ENCODE results near the gene TMED7.

Gene TMED7

DNA sequence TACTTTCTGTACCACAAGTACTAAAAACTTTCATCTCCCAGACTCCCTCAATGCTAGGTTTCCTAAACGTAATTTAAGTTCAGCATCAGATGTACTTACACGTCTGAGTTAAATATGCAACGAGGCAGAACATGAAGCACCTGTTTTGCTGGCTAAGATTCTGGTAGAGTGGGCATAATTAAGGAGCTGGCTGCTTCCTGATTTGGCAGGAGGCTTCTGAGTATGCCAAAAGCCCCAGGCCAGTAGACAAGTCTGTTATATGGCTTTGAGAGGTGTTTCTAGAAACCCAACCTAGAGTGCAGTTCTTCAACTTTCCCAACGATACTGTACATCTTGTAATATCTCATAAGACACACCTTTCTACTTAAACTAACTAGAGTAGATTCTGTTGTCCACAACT, 37.2 kb downstream of the TMED7 start:
- H3K9ac ChIP-seq (ENCODE audit: low read depth in 1 of 2, low read length in 2 of 2) = no peak overlapping the region
- no peaks in the 10 kb centered on the region for H3K36me3 ChIP-seq (ENCODE audit: control insufficient read depth in 2 of 2, insufficient read depth in 2 of 2, low read length in 2 of 2)
- H3K4me3 ChIP-seq (ENCODE audit: low read length in 2 of 2) = no peak overlapping the region
- H3K27me3 ChIP-seq (ENCODE audit: control insufficient read depth in 2 of 2, insufficient read depth in 2 of 2, low read length in 2 of 2) = no peaks in the 10 kb centered on the region
- H3K27ac ChIP-seq (ENCODE audit: low read depth in 2 of 2, low read length in 2 of 2) = no peak overlapping the region
- H3K4me1 ChIP-seq (ENCODE audit: control insufficient read depth in 2 of 2, insufficient read depth in 2 of 2, low read length in 2 of 2) = no peaks in the 10 kb centered on the region
- H3K9me3 ChIP-seq (ENCODE audit: control insufficient read depth in 2 of 2, low read length in 2 of 2) = no peaks in the 10 kb centered on the region

DNA sequence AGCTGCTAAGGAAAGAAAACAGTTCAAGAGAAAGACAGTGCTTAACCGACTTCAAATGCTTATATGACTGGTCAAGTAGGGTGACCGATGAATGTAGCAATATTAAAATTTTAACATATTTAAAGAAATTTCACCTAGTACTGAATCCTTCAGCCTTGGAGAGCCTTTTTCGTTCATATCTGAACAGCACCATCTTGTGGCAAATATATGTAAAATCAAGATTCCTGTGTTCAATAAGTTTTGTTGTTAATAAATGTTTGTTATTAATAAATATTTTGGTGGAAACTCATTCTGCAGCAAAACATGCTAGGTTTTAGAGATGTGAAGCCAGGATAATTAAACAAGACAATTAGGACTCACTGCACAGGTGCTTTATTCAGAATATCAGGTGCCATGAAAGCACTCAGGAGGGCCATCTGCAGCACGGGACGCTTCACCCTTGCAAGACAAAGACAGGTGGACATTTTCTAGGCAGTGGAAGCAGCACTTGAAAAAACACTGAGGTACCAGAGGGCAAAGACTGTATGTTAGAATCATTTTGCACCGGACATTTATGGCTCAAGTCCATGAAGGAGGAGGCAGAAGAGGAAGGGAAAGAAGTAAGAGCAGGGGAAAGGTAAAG, 39.2 kb downstream of the TMED7 start:
- Histone ChIP-seq H3K36me3 (ENCODE audit: control insufficient read depth in 2 of 2, insufficient read depth in 2 of 2, low read length in 2 of 2) (no peaks in the 10 kb centered on the region), H3K9me3 (ENCODE audit: control insufficient read depth in 2 of 2, low read length in 2 of 2) (no peaks in the 10 kb centered on the region), H3K9ac (ENCODE audit: low read depth in 1 of 2, low read length in 2 of 2) (no peak overlapping the region), H3K27me3 (ENCODE audit: control insufficient read depth in 2 of 2, insufficient read depth in 2 of 2, low read length in 2 of 2) (no peaks in the 10 kb centered on the region), H3K4me1 (ENCODE audit: control insufficient read depth in 2 of 2, insufficient read depth in 2 of 2, low read length in 2 of 2) (no peaks in the 10 kb centered on the region), H3K4me3 (ENCODE audit: low read length in 2 of 2) (no peak overlapping the region), H3K27ac (ENCODE audit: low read depth in 2 of 2, low read length in 2 of 2) (no peak overlapping the region)

DNA sequence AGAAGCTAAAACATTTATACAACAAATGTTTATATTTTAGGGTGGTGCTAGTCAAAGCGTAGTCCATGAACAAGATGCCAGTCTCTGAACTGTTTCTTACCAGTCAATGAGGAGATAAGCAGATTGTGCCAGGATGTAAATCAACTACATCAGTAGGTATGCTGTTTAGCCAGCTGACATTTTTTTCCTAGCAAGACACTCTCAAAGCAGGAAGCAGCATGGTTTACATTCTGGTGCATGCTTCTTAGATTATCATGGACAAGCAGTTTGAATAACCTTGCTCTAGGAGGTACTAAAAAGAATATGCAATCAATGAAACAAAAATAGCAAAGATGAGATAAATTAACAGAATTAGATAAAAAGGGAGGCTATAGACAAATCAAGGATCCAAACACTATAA, 40.6 kb downstream of the TMED7 start:
- Histone ChIP-seq H3K27me3 (ENCODE audit: control insufficient read depth in 2 of 2, insufficient read depth in 2 of 2, low read length in 2 of 2) (no peaks in the 10 kb centered on the region), H3K36me3 (ENCODE audit: control insufficient read depth in 2 of 2, insufficient read depth in 2 of 2, low read length in 2 of 2) (no peaks in the 10 kb centered on the region), H3K9ac (ENCODE audit: low read depth in 1 of 2, low read length in 2 of 2) (no peak overlapping the region)

DNA sequence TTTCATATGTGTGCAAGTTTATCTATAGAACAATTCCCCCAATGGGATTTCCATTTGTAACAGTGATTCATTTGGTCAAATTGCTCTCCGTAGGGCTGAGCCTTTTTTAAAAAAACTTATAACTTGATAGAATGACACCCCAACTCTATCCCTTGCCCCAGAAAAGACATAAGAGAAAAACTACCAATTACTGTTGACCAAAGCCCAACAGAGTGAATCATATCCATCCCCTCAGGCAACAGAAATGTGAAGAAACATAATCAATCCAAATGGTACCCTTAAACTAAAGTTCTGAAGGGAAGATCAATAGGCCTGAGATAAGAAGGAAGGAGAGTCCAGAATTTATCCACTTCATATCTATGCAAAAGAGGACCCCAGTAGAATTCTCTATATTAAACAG, 41.3 kb downstream of the TMED7 start:
- Histone ChIP-seq H3K27ac (ENCODE audit: low read depth in 2 of 2, low read length in 2 of 2) (no peak overlapping the region), H3K9ac (ENCODE audit: low read depth in 1 of 2, low read length in 2 of 2) (no peak overlapping the region), H3K4me3 (ENCODE audit: low read length in 2 of 2) (no peak overlapping the region), H3K36me3 (ENCODE audit: control insufficient read depth in 2 of 2, insufficient read depth in 2 of 2, low read length in 2 of 2) (no peaks in the 10 kb centered on the region), H3K4me1 (ENCODE audit: control insufficient read depth in 2 of 2, insufficient read depth in 2 of 2, low read length in 2 of 2) (no peaks in the 10 kb centered on the region), H3K9me3 (ENCODE audit: control insufficient read depth in 2 of 2, low read length in 2 of 2) (no peaks in the 10 kb centered on the region), H3K27me3 (ENCODE audit: control insufficient read depth in 2 of 2, insufficient read depth in 2 of 2, low read length in 2 of 2) (no peaks in the 10 kb centered on the region)

More for the DNA sequence above, 40.6 kb downstream of the TMED7 start:
- Histone ChIP-seq H3K27ac (ENCODE audit: low read depth in 2 of 2, low read length in 2 of 2) (no peak overlapping the region), H3K9me3 (ENCODE audit: control insufficient read depth in 2 of 2, low read length in 2 of 2) (no peaks in the 10 kb centered on the region), H3K4me1 (ENCODE audit: control insufficient read depth in 2 of 2, insufficient read depth in 2 of 2, low read length in 2 of 2) (no peaks in the 10 kb centered on the region), H3K4me3 (ENCODE audit: low read length in 2 of 2) (no peak overlapping the region)

DNA sequence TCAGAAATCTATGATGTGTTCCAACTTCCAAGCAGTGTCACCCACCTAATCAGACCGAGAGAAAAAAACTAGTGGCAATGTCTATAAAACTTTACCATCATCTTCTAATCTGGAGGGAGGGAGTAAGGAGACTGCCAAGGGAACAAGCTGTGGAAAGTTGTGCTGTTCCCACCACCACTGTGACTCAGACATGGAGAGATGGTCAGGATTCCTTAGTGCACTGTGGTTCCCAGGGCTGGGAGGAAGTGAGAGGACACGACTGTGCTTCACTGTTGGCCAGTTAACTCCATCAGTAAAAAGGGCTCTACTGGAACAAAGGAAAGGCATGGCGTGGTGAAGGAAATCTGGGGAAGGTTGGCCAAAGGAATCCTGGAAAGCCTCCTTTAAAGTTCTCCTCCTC, 42.4 kb downstream of the TMED7 start:
- H3K9ac ChIP-seq (ENCODE audit: low read depth in 1 of 2, low read length in 2 of 2) = no peak overlapping the region
- H3K9me3 ChIP-seq (ENCODE audit: control insufficient read depth in 2 of 2, low read length in 2 of 2) = no peaks in the 10 kb centered on the region
- no peak overlapping the region for H3K27ac ChIP-seq (ENCODE audit: low read depth in 2 of 2, low read length in 2 of 2)
- H3K27me3 ChIP-seq (ENCODE audit: control insufficient read depth in 2 of 2, insufficient read depth in 2 of 2, low read length in 2 of 2) = no peaks in the 10 kb centered on the region
- no peaks in the 10 kb centered on the region for H3K4me1 ChIP-seq (ENCODE audit: control insufficient read depth in 2 of 2, insufficient read depth in 2 of 2, low read length in 2 of 2)
- no peak overlapping the region for H3K4me3 ChIP-seq (ENCODE audit: low read length in 2 of 2)
- no peaks in the 10 kb centered on the region for H3K36me3 ChIP-seq (ENCODE audit: control insufficient read depth in 2 of 2, insufficient read depth in 2 of 2, low read length in 2 of 2)

DNA sequence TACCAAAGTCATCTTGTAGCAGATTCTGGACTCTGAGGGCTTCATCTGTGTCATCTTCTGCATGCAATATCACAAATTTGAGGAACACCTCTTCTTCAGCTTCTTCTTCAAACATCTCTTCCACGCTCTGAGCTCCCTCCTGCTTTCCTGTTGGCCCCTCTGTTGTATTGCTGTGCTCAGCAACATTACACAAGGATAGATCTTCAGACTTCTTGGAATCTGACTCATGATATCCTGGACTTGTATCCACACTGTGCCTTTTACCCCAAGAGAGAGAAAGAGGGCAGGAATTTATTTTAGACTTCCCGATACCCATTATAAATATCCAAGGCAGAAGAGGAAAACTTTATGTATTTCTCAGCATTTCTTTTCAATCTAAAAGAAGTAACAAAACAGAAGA, 44.9 kb downstream of the TMED7 start:
- no peak overlapping the region for H3K27ac ChIP-seq (ENCODE audit: low read depth in 2 of 2, low read length in 2 of 2)
- H3K4me3 ChIP-seq (ENCODE audit: low read length in 2 of 2) = no peak overlapping the region
- no peaks in the 10 kb centered on the region for H3K36me3 ChIP-seq (ENCODE audit: control insufficient read depth in 2 of 2, insufficient read depth in 2 of 2, low read length in 2 of 2)
- no peaks in the 10 kb centered on the region for H3K27me3 ChIP-seq (ENCODE audit: control insufficient read depth in 2 of 2, insufficient read depth in 2 of 2, low read length in 2 of 2)
- no peaks in the 10 kb centered on the region for H3K4me1 ChIP-seq (ENCODE audit: control insufficient read depth in 2 of 2, insufficient read depth in 2 of 2, low read length in 2 of 2)
- H3K9me3 ChIP-seq (ENCODE audit: control insufficient read depth in 2 of 2, low read length in 2 of 2) = no peaks in the 10 kb centered on the region
- H3K9ac ChIP-seq (ENCODE audit: low read depth in 1 of 2, low read length in 2 of 2) = no peak overlapping the region

DNA sequence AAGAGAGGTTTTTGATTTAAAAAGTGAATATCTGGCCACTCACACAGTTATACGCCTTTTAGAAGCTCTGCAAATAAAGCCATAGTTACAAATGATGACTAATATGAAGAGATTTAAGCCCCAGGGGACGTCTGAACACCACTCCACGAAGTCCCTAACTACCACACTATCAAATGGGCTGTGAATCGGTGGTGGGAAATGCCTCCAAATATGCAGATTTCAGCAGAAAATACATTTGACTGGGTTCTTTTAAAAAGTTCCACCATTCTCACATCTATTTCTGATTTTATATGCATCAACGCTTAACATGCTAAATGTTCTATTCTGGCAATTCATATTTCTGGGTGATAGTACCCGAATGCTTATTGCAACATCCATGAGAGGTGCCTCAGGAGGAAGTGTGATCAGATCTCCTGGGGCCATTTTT, 46.1 kb downstream of the TMED7 start:
- H3K36me3 ChIP-seq (ENCODE audit: control insufficient read depth in 2 of 2, insufficient read depth in 2 of 2, low read length in 2 of 2) = no peaks in the 10 kb centered on the region
- no peak overlapping the region for H3K27ac ChIP-seq (ENCODE audit: low read depth in 2 of 2, low read length in 2 of 2)
- H3K4me1 ChIP-seq (ENCODE audit: control insufficient read depth in 2 of 2, insufficient read depth in 2 of 2, low read length in 2 of 2) = no peaks in the 10 kb centered on the region
- H3K4me3 ChIP-seq (ENCODE audit: low read length in 2 of 2) = no peak overlapping the region
- H3K27me3 ChIP-seq (ENCODE audit: control insufficient read depth in 2 of 2, insufficient read depth in 2 of 2, low read length in 2 of 2) = no peaks in the 10 kb centered on the region
- no peaks in the 10 kb centered on the region for H3K9me3 ChIP-seq (ENCODE audit: control insufficient read depth in 2 of 2, low read length in 2 of 2)
- H3K9ac ChIP-seq (ENCODE audit: low read depth in 1 of 2, low read length in 2 of 2) = no peak overlapping the region

DNA sequence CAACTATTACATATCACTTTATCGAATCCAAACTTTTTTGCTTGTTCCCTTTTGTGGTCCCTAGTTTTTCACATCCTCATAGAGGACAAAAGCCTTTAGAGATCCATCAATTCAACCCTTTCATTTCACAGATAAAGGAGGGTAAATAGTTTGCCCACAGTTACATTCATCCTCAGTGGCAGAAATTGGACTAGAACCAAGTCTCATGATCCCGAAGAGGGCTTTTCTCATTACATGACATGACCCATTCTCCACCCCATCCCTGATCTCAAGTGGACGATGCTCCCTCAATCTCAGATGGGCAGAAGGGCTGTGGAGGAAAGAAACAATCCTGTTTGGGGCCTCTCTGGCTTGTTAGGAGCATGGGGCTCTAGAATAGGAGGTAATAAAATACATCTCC, 46.6 kb downstream of the TMED7 start:
- H3K4me1 ChIP-seq (ENCODE audit: control insufficient read depth in 2 of 2, insufficient read depth in 2 of 2, low read length in 2 of 2) = no peaks in the 10 kb centered on the region
- H3K9me3 ChIP-seq (ENCODE audit: control insufficient read depth in 2 of 2, low read length in 2 of 2) = no peaks in the 10 kb centered on the region
- H3K27ac ChIP-seq (ENCODE audit: low read depth in 2 of 2, low read length in 2 of 2) = no peak overlapping the region
- H3K27me3 ChIP-seq (ENCODE audit: control insufficient read depth in 2 of 2, insufficient read depth in 2 of 2, low read length in 2 of 2) = no peaks in the 10 kb centered on the region
- no peaks in the 10 kb centered on the region for H3K36me3 ChIP-seq (ENCODE audit: control insufficient read depth in 2 of 2, insufficient read depth in 2 of 2, low read length in 2 of 2)
- no peak overlapping the region for H3K9ac ChIP-seq (ENCODE audit: low read depth in 1 of 2, low read length in 2 of 2)
- H3K4me3 ChIP-seq (ENCODE audit: low read length in 2 of 2) = no peak overlapping the region

DNA sequence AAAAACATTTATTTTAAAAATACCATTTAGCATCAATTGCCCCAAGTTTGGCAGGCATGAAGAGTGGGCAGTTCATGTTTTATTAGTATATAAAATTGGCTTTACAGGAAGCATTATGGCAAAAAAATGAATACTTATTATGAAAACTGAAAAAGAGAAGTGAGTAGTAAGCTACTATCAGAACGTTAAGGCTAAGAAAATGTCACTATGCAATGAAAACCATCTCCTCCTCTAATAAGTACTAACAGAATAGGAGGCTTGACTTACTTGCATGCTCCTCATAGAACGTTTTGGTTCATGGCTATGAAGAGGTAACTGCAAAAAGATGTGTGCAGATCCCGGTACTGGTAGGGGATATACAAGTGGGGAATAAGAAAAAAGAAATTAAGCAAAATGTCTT, 47.2 kb downstream of the TMED7 start:
- H3K27ac ChIP-seq (ENCODE audit: low read depth in 2 of 2, low read length in 2 of 2) = no peak overlapping the region
- H3K27me3 ChIP-seq (ENCODE audit: control insufficient read depth in 2 of 2, insufficient read depth in 2 of 2, low read length in 2 of 2) = no peaks in the 10 kb centered on the region
- no peaks in the 10 kb centered on the region for H3K9me3 ChIP-seq (ENCODE audit: control insufficient read depth in 2 of 2, low read length in 2 of 2)
- H3K36me3 ChIP-seq (ENCODE audit: control insufficient read depth in 2 of 2, insufficient read depth in 2 of 2, low read length in 2 of 2) = no peaks in the 10 kb centered on the region
- H3K9ac ChIP-seq (ENCODE audit: low read depth in 1 of 2, low read length in 2 of 2) = no peak overlapping the region
- no peak overlapping the region for H3K4me3 ChIP-seq (ENCODE audit: low read length in 2 of 2)
- H3K4me1 ChIP-seq (ENCODE audit: control insufficient read depth in 2 of 2, insufficient read depth in 2 of 2, low read length in 2 of 2) = no peaks in the 10 kb centered on the region

DNA sequence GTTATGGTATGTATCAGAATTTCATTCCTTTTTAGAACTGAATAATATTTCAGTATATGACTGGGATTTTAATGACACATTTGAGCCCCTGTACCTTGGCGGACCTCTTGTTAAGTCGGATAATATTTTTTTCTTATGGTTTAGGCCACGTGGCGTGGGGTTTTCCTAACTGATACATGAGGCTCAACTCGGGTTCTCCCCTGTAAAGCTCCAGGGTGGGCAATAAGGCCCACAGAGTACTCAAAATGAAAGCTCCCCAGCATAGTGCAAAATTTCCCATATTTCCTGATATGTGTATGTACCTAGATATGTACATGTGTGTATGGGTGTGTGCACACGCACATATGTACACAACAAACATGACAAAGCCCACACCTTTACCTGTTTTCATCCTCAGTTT, 48.1 kb downstream of the TMED7 start:
- Histone ChIP-seq H3K4me3 (ENCODE audit: low read length in 2 of 2) (no peak overlapping the region), H3K9ac (ENCODE audit: low read depth in 1 of 2, low read length in 2 of 2) (no peak overlapping the region)

DNA sequence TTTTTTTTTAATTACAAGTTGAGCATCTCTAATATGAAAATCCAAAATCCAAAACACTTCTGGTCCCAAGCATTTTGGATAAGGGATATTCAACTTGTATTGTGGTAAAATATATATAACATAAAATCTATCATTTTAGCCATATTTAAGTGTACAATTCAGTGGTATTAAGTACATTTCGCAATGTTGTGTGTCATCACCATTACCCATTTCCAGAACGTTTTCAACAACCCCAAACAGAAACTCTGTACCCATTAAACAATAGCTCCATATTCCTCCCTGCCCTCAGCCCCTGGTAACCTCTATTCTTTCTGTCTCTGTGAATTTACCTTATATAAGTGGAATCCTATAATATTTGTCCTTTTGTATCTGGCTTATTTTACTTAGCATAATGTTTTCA, 48.5 kb downstream of the TMED7 start:
- no peak overlapping the region for H3K4me3 ChIP-seq (ENCODE audit: low read length in 2 of 2)
- no peaks in the 10 kb centered on the region for H3K4me1 ChIP-seq (ENCODE audit: control insufficient read depth in 2 of 2, insufficient read depth in 2 of 2, low read length in 2 of 2)
- H3K9me3 ChIP-seq (ENCODE audit: control insufficient read depth in 2 of 2, low read length in 2 of 2) = no peaks in the 10 kb centered on the region
- no peak overlapping the region for H3K9ac ChIP-seq (ENCODE audit: low read depth in 1 of 2, low read length in 2 of 2)
- H3K27me3 ChIP-seq (ENCODE audit: control insufficient read depth in 2 of 2, insufficient read depth in 2 of 2, low read length in 2 of 2) = no peaks in the 10 kb centered on the region
- no peaks in the 10 kb centered on the region for H3K36me3 ChIP-seq (ENCODE audit: control insufficient read depth in 2 of 2, insufficient read depth in 2 of 2, low read length in 2 of 2)
- H3K27ac ChIP-seq (ENCODE audit: low read depth in 2 of 2, low read length in 2 of 2) = no peak overlapping the region

More for the DNA sequence above, 48.1 kb downstream of the TMED7 start:
- Histone ChIP-seq H3K27me3 (ENCODE audit: control insufficient read depth in 2 of 2, insufficient read depth in 2 of 2, low read length in 2 of 2) (no peaks in the 10 kb centered on the region), H3K9me3 (ENCODE audit: control insufficient read depth in 2 of 2, low read length in 2 of 2) (no peaks in the 10 kb centered on the region), H3K4me1 (ENCODE audit: control insufficient read depth in 2 of 2, insufficient read depth in 2 of 2, low read length in 2 of 2) (no peaks in the 10 kb centered on the region), H3K27ac (ENCODE audit: low read depth in 2 of 2, low read length in 2 of 2) (no peak overlapping the region), H3K36me3 (ENCODE audit: control insufficient read depth in 2 of 2, insufficient read depth in 2 of 2, low read length in 2 of 2) (no peaks in the 10 kb centered on the region)

Measured in mucosa of rectum (tissue), 2 donors.